Esophagus squamous epithelium (tissue), 5 donors: ENCODE results near the gene MOB2. TPM values are rescaled to one million over a fixed set of nuclear protein-coding genes. Genes with fewer than 3 reads are reported as not detected.

ENCODE experiments used
- DNase-seq: peaks from one replicate; lab custom pipeline; 2025; lab: John Stamatoyannopoulos, UW
- H3K27ac ChIP-seq, 4 donors: fragments of 200-600 bp; sonication (generic); one replicate each; pipeline ENCODE4 v1.5.1; 2016 to 2019; ENCODE audit warnings: mild to moderate bottlenecking in 1 of 4
- H3K27me3 ChIP-seq, 4 donors: fragments of 200-600 bp; sonication (generic); 1 replicate in 3 of 4; 2 replicates in 1 of 4; pipeline versions ENCODE4 v1.5.1 to v1.6.0; 2017 to 2021; ENCODE audit warnings: antibody characterized with exemption in 1 of 4
- H3K36me3 ChIP-seq, 3 donors: fragments of 200-600 bp; sonication (generic); one replicate each; pipeline ENCODE4 v1.5.1; 2016 to 2019
- H3K4me1 ChIP-seq, 3 donors: fragments of 200-600 bp; sonication (generic); one replicate each; pipeline ENCODE4 v1.5.1; 2017 to 2019
- H3K4me3 ChIP-seq, 4 donors: fragments of 200-600 bp; sonication (generic); 1 replicate in 3 of 4; 2 replicates in 1 of 4; pipeline ENCODE4 v1.5.1; 2016 to 2019; ENCODE audit warnings: mild to moderate bottlenecking in 2 of 4, moderate library complexity in 1 of 4
- H3K9me3 ChIP-seq, 3 donors: fragments of 200-600 bp; sonication (generic); one replicate each; pipeline ENCODE4 v1.5.1; 2016 to 2019
- POLR2A ChIP-seq, 4 donors: fragments of 450-650 bp; IDR thresholded peaks; one replicate each; pipeline ENCODE4 v1.6.1; 2017; ENCODE audit warnings: antibody characterized with exemption in 4 of 4, mild to moderate bottlenecking in 4 of 4, moderate library complexity in 3 of 4
- WGBS, 2 donors: methylation state at CpG; one replicate each; pipeline ENCODE4 v1.1.5; 2018; 5-methylcytosine and 5-hydroxymethylcytosine counted together
- intact Hi-C: fragments of 100-400 bp; cut with DNase I; formaldehyde crosslinking; loops from one replicate; pipeline ENCODE4 v1.15.0; 2022
- total RNA-seq, 4 donors: library from RNA; depleted of rRNA; stranded (reverse); fragments of >200 nt; gene quantifications; one replicate each; pipeline ENCODE4 v1.1.0, GENCODE V29; 2016
- TF ChIP-seq, protein P1 (sequence below), 6 experiments: fragments of 450-650 bp in 4 of 6; fragments of 200-600 bp in 2 of 6; sonication (generic) in 2 of 6; IDR thresholded peaks; one replicate each; pipeline ENCODE4 v1.5.1; 2016 to 2019; ENCODE audit warnings: antibody characterized with exemption in 6 of 6, mild to moderate bottlenecking in 4 of 6, moderate library complexity in 4 of 6
- donor health status: DM: yes; HTN: yes; CAD: no.

Gene MOB2
- total RNA-seq, 4 donors from 2014 or later = 21.5 to 45.0 (median 30.1) TPM

DNA sequence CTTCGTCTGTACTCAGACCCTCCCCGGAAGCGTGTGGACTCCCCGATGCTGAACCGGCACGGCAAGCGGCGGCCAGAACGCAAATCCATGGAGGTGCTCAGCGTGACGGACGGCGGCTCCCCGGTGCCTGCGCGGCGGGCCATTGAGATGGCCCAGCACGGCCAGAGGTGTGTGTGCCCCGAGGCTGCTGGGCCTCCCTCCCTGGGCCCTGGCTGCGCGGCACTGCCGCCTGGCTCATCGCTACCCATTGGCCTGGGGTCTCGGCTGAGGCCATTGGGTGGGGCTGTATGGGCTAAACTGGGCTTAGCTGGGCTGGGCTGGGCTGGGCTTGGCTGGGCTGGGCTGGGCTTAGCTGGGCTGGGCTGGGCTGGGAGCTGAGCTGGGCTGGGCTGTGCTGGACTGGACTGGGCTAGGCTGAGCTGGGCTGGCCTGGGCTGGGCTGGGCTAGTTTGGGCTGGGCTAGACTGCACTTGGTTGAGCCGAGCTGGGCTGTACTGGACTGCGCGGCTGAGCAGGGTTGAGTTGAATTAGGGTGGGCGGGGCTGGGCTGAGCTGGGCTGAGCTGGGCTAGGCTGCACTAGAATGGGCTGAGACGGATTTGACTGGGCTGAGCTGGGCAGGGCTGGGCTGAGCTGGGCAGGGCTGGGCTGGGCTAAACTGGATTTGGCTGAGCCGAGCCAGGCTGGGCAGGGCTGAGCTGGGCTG is 40.7 kb downstream of the MOB2 start:
- intact Hi-C loops = no loop called here
- Histone ChIP-seq H3K27ac (no peak overlapping the region), H3K27me3 (peaks cover 0 to 79% (median 7%) of the 10 kb centered on the region in 4 donors), H3K4me3 (no peak overlapping the region), H3K9me3 (no peaks in the 10 kb centered on the region), H3K36me3 (no peaks in the 10 kb centered on the region), H3K4me1 (peaks cover 4 to 44% (median 18%) of the 10 kb centered on the region in 3 donors)
- DNase-seq = no peak
- WGBS, 2 donors = 71 to 89% methylated on average over 8 to 14 of the region's 30 CpGs
- no peak for TF ChIP-seq POLR2A (IDR thresholded peaks at IDR 0.05)
- TF ChIP-seq, protein P1, sequence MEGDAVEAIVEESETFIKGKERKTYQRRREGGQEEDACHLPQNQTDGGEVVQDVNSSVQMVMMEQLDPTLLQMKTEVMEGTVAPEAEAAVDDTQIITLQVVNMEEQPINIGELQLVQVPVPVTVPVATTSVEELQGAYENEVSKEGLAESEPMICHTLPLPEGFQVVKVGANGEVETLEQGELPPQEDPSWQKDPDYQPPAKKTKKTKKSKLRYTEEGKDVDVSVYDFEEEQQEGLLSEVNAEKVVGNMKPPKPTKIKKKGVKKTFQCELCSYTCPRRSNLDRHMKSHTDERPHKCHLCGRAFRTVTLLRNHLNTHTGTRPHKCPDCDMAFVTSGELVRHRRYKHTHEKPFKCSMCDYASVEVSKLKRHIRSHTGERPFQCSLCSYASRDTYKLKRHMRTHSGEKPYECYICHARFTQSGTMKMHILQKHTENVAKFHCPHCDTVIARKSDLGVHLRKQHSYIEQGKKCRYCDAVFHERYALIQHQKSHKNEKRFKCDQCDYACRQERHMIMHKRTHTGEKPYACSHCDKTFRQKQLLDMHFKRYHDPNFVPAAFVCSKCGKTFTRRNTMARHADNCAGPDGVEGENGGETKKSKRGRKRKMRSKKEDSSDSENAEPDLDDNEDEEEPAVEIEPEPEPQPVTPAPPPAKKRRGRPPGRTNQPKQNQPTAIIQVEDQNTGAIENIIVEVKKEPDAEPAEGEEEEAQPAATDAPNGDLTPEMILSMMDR (IDR thresholded peaks at IDR 0.05) = no peak

DNA sequence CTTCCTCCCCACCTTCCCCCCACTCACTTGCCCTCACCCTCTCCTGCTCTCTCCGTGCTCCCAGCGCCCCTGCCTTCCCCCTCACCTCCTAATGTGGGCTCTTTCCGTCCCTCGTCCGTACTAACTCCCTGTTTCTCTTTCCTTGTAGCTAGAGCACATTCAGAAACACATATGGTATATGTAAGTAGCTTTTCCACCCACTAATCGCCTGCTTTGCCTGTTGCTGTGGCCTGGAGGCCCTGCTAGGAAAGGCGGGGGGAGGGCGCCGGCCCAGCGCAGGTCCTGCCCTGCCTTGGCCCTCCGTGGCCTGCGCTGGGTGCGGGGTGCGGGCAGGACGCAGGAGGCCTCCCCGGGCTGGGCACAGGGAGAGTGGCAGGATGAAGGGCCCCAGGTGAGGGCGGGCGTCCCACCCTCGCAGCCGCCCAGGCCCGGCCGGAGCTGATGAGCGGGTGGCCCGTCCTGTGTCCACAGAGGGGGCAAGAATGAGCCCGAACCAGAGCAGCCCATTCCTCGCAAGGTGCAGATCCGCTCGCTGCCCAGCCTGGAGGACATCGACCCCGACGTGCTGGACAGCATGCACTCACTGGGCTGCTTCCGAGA is 41.7 kb downstream of the MOB2 start:
- Histone ChIP-seq H3K27me3 (peaks cover 0 to 78% (median 4%) of the 10 kb centered on the region in 4 donors), H3K36me3 (no peaks in the 10 kb centered on the region), H3K27ac (no peak overlapping the region), H3K4me3 (no peak overlapping the region), H3K4me1 (peaks cover 4 to 34% (median 12%) of the 10 kb centered on the region in 3 donors), H3K9me3 (no peaks in the 10 kb centered on the region)
- TF ChIP-seq POLR2A (IDR thresholded peaks at IDR 0.05) = no peak
- TF ChIP-seq, protein P1 (IDR thresholded peaks at IDR 0.05) = no peak
- intact Hi-C loops = no loop called here
- 50 to 59% methylated on average over 6 to 13 of the region's 32 CpGs for WGBS, 2 donors
- no peak for DNase-seq

DNA sequence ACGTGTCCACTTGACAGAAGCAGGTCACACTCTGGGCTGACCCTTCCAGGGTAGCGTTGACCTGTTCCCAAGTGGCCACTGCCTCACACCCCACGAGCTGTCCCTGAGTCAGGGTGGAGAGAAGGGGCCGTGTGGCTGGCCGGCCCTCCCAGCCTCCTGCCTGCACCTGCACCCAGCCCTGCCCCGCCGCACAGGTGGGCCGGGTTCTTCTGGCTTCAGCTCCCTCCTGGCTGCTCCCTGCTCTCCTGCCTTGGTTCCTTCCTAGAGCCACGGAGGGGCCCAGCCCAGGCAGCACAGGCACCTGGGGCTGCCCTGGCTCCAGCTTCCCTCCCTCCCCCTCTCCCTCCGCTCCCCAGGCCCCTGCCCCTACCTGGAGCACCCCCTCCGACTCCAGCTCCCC is 42.3 kb downstream of the MOB2 start:
- Histone ChIP-seq H3K27ac (no peak overlapping the region), H3K36me3 (no peaks in the 10 kb centered on the region), H3K27me3 (peaks cover 0 to 78% (median 4%) of the 10 kb centered on the region in 4 donors), H3K9me3 (no peaks in the 10 kb centered on the region), H3K4me1 (peaks cover 4 to 28% (median 8%) of the 10 kb centered on the region in 3 donors), H3K4me3 (no peak overlapping the region)
- no peak for DNase-seq
- WGBS, 2 donors = 52 to 53% methylated on average over 3 to 8 of the region's 11 CpGs
- TF ChIP-seq, protein P1 (IDR thresholded peaks at IDR 0.05) = no peak
- no peak for TF ChIP-seq POLR2A (IDR thresholded peaks at IDR 0.05)
- intact Hi-C loops = no loop called here

DNA sequence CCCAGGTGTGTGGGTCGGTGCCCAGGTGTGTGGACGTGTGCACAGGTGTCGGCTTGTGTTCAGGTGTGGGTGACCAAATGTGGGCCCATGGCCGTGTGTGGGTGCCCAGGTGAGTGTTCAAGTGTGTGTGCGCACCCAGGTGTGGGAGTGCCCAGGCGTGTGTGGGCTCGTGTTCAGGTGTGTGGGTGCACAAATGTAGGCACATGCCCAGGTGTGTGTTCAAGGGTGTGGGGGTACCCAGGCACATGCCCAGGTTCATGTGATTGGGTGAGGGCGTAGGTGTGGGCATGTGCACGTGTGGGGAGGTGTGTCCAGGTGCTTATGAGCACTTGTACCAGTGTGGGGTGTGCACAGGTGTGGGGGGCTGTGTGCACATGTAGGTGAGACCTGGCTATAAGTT is 42.8 kb downstream of the MOB2 start:
- WGBS, 2 donors = 40 to 54% methylated on average over 2 to 4 of the region's 9 CpGs
- Histone ChIP-seq H3K9me3 (no peaks in the 10 kb centered on the region), H3K36me3 (no peaks in the 10 kb centered on the region), H3K4me3 (no peak overlapping the region), H3K27me3 (peaks cover 0 to 78% (median 2%) of the 10 kb centered on the region in 4 donors), H3K27ac (no peak overlapping the region), H3K4me1 (peaks cover 4 to 25% (median 8%) of the 10 kb centered on the region in 3 donors)
- TF ChIP-seq, protein P1 (IDR thresholded peaks at IDR 0.05) = no peak
- TF ChIP-seq POLR2A (IDR thresholded peaks at IDR 0.05) = no peak
- DNase-seq = no peak
- intact Hi-C loops = no loop called here

DNA sequence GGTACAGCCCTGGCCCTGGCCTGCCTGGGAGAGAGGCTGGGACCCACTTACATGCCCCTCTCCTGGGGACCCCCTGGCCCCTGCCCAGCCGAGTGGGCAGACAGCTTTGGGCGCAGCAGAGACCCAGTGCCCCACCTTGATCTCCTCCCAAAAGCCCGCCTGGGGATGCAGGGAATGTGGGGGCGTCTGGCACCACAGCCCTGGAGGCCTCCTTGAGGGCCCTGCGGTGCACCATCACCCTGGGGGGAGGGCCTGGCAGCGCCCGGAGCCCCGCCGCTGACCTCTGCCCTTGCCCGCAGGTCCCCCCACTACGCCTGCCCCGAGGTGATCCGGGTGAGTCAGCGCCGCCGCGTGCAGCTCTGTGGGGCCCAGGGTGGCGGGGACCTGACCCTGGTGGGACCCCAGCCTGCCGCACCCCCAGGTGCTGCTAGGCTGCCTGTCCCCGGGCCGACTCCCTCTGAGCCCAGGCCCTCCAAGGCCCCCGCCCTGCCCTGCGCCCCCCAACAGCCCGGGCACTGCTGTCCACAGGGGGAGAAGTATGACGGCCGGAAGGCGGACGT is 43.7 kb downstream of the MOB2 start:
- no CpG with 5 or more reads among the region's 28 CpGs for WGBS, 2 donors
- intact Hi-C loops = no loop called here
- no peak overlapping the region for H3K27ac ChIP-seq

More for the DNA sequence above, 43.7 kb downstream of the MOB2 start:
- Histone ChIP-seq H3K4me1 (peaks cover 3 to 16% (median 5%) of the 10 kb centered on the region in 3 donors), H3K4me3 (no peak overlapping the region), H3K27me3 (peaks cover 0 to 78% (median 0%) of the 10 kb centered on the region in 4 donors), H3K9me3 (no peaks in the 10 kb centered on the region), H3K36me3 (no peaks in the 10 kb centered on the region)
- DNase-seq = no peak
- no peak for TF ChIP-seq POLR2A (IDR thresholded peaks at IDR 0.05)
